ENCODE data around the gene ZNF142.

GRCh38 chr2:218658671-218659257, 659 bp downstream of the ZNF142 start:
- TF ChIP-seq CTCF (IDR thresholded peaks at IDR 0.05 in 8 of 11, conservative IDR thresholded peaks at IDR 0.05 in 3 of 11) (peak in 7 of 11 experiments; percentile 10 to 41 (median 28)), POLR2AphosphoS5 (IDR thresholded peaks at IDR 0.05) (no peak)
